NCI-H2081 (cell line): Measurements from ENCODE around the gene ZBTB16.

Source experiments
- DNase-seq, 2 experiments: peaks; one replicate each; lab custom pipeline; 2025; lab: John Stamatoyannopoulos, UW

ZBTB16 gene

DNA sequence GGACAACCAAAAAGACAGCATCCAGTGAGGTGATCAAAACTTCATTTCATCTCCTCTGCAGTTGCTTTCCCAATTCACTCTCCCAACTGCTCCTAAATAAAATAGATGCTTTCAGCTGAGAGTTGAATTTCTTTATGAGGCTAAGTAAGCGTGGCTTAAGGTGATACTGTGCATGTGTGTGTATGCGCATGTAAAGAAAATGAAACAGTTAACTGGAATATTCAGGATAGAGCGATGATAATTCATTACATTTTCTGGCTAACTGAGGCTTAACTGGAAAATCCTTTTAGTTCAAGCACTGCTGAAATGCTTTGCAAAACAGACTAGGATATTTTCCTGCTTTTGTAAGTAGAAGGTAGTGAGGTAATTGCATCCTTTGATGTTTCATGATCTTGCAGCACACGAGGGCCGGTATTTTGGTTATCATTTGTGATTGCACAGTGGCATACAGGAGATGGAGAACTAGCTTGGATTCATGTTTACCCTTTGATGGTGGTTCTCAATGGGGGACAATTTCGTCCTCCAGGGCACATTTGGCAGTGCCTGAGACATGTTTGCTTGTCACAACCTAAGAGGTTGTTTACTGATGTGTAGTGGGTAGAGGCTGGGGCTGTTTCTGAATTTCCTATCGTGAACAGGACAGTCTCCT, 71.2 kb downstream of the ZBTB16 start:
- DNase-seq: no peak

DNA sequence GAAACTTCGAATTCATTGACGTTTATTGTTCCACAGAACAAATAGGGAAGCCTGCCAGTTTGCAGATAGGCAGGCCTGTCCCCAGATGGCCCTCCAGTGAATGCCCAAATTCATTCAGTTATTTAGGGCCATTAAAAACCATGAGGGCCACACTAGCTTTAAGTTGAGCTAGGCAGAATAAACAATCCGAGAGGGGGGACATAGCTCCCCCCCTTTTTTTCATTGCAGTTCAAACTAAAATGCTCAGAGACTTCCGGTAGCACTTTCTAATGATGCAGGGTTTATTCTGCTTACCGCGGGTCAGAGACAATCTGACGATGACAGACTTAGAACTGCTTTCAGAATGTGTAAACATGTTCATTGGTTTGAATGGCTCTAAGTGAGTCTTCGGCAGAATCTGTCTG, 72.0 kb downstream of the ZBTB16 start:
- DNase-seq: peak in 1 of 2 experiments; percentile 49

DNA sequence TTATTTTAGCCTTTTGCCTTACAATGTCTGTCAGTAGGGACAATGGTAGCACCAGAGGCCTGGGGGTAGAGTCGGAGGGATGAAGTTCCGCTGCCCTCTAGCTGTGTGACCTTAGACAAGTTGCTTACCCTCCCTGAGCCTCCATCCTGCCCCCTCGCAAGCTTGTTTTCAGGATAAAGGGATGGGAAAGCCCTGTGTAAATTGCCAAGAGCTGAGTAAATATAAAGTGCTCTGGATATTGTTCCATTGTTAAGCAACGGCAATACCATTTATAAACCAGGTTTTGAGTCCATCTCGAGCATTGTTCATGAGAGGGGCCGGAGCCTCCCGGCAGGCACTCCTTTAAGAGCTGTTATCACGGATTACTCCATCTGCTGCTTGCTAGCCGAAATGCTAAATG, 72.9 kb downstream of the ZBTB16 start:
- no peak for DNase-seq

DNA sequence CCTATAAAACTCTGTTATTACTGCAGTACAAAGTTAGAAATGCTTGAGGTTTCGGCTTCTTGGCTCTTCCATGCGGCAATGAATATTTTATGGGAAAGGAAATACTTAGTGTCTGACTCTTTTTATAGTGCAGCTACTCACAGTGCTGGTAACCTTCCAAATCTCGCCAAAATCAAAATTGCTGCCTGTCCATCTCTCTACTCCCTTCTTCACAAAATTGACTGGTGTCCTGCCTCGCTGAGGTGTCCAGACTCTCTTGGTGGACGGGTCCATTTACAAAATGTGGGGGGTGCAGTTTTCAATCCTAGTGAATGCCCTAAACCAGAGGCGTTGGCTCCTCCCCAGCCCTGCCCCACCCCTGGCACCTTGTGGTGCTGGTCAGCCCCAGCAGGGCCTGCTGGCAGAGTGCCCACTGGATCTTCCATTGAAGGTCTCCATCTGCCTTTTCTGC, 73.5 kb downstream of the ZBTB16 start:
- no peak for DNase-seq

DNA sequence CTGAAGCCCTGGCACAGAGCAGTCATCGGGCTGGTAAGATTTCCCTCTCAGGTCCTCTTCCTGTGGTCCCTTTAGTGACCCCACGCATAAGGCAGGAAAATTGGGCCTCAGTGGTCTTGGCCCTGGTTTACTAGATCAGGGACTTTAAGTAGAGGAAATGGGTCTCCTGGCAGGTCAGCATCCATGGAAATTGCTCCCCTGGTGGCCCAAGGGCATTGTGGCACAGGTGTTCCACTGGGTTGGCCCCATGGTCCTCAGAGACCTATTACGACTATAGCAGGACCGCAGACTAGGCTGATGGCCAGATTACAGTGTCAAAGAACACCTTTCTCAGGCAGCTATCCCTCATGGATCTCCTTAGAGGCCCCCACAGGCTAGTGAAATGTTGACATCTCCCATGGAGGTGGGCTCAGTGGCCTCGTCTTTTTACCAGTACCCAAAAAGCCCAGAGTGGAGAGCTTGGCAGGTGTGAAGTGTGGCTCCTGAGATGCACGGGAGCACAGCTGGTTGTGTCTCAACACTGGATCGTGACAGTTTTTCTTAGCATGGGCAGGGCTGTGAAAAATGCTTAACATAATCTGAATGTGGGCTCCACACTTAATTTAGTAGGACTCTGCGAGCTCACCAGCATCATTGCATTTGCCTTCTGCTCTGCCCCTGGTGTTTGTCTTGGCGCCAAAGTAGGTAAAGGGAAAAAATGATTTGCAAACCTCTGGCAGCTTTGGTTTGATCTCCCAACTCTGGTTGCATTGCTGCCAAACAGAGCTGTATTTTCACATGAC, 74.2 kb downstream of the ZBTB16 start:
- no peak for DNase-seq

DNA sequence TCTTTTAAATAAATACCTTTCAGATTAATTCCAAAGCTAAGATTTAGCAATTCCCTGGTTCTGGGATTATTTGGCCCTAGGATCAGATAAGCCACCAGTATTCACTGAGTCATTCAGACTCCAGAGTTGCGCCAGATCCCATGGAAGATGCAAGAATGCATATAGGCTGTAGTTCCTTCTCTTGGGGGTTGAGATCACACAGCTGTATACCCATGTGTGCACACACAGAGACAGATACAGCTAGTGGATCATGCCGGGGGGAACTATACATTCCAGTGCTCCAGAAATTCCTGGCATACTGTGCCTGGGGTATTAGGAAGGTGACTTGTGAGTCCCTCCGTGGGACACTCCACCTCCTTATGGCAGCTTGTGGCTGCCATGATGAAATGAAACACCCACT, 75.4 kb downstream of the ZBTB16 start:
- no peak for DNase-seq

DNA sequence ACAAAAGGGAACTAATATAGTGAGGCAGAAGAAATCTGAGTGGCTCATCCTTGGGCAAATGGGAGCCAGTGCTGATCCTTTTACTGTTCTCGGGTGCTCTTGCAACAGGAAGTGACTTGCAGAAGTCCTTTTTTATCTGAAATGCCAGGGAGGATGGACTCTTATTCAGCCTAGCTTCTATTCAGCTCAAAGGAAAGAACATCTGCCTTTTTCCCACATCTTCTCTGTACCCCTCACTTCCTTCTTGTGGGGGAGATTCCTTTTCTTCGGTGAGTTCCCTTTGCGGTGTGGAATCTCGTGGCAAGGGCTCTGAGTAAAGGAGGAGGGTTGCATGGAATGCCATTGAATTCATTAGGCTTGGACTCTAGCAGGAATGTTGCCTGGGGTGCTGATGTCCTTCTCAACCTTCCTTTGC, 76.2 kb downstream of the ZBTB16 start:
- no peak for DNase-seq

DNA sequence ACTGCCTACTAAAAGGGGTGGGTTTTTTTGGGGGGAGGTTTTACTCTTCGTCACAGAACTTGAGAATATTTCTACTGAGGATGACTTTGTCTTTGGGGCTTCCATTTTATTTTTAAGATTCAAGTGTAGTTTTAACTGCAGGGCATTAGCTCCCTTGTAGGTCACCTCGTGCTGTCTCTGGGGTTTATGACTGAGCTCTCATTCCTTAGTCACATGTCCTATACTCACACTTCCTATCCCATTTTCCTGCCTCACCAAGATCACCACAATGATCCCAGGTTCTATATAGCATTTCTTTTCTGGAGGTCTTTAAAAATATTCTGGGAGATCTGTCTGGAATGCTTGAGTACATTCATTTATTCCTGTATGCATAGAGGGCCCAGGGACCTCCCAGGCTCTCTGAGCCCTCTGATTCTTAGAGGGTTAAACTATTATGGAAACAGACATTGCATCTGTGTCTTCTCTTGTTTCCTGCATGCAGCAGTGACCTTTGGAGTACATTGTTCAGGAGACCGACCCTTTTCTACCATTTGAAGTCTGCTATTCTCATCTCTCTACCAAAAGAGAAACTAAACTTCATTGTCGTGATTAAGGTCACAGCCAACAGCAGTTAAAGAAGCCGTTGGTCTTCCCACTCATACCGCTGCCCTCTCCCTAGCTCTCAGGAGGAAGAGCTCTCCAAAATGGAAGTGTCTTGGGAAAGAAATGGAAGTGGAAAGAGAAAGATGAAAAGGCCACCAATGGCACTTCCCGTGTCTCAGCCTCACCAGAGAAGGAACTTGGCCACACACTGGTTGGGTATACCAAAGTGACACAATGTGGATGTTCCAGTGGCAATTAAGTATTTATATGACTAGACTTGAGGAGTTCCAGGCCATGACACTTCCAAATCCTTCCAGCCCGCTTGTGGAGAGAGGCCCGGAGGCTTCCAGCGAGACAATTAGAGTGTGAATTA, 77.5 kb downstream of the ZBTB16 start:
- no peak for DNase-seq

DNA sequence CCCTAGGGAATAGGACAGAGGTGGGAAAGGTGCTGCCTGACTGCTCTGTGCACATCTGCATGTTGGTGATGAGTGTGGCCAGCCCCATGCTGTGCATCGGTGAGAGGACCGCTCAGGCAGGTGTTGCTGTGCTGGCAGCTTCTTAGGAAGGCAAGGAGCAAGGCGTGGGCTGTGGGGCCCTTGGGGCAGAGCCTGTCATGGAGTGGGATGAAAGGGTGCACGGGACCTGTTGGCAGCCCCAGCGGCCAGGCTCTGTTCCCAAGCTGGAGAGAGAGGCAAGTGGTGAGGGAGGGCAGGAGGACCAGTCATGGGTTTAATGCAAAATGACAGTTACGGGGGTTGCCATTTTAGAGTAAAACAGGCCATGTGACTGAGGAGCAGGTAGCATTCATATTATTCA, 78.3 kb downstream of the ZBTB16 start:
- no peak for DNase-seq

DNA sequence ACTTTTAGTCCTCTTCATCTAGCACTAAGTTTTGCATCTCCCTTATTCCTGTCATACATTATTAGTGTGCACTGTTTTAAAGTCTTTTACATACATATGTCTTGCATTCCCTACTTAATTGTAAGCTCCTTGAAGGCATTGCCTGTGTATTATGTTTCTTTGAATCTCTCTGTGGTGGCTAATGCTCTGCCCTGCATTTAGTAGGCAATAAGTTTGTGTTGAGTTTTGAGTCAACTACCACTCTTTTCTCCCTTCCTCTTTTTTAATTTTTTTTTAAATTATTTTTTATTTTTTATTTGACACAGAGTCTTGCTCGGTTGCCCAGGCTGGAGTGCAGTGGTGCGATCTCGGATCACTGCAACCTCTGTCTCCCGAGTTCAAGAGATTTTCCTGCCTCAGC, 78.9 kb downstream of the ZBTB16 start:
- DNase-seq: no peak

DNA sequence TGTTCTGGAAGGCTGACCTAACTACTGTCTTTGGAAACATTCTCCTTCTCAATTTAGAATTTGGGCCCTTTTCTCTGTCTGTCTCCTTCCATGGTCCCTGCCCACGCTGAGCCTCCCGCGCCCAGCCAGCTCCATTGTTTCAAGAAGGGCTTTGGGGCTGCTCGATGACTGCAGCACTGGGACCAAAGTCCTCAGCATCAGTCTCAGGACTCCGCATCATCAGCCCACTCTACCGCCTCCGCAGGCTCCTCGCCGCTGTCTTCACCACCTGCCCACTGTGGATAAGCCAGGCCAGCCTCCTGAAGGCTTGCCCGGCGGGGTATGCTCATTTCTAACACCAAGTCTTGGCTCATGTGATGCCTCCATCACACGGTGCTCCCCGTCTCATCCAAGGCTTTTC, 81.3 kb downstream of the ZBTB16 start:
- DNase-seq: no peak

DNA sequence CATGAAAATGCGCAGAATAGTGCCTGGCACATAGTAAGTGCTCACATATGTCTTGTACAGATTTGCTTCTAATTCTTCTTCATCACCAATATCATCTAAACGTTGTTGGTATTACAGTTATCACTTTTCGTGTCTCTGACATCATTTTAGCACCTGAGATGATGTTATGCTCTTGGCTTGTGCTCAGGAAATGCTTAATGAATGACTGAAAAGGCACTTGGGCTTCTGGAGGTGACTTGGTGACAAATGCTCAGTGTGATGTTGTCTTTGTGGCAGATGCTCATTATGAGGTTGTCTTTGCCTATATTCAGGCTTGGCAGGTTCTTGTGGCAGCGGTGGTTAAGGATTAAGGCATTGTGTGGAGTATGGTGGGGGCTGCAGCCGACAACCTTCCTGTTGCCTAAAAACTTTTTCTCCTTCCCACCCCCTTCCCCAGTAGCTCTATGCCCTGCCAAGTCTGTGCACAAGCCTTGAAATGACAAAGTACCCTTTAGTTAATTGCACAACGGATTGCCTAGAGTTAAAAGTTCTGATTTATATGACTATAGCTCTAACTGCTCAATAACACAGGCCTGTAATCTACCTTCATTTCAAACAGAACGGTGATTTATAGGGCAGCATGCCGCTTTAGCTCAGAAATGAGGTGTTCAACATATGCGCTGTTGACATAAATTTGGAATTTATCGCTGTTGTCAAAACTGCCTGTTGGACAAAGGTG, 82.5 kb downstream of the ZBTB16 start:
- peak in 1 of 2 experiments; percentile 21 for DNase-seq

DNA sequence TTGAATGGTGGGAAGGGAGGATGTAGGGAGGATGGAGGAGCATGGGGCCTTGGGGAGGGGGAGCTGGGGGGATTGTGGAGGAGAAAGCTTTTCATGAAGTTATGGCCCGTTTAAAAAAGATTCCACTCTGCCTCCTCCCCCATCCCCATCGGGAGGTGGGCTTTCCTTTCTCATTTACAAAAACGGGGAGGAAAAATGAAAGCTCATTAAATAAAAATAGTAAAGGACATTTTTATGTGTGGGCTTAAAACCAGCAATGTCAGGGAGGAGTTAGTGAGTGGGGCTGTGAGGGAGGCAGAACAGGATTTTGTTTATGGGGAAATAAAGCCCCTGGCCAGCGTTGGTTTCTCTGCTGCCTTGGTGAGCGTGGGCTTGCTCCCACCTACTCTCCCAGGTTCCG, 83.2 kb downstream of the ZBTB16 start:
- DNase-seq: no peak

DNA sequence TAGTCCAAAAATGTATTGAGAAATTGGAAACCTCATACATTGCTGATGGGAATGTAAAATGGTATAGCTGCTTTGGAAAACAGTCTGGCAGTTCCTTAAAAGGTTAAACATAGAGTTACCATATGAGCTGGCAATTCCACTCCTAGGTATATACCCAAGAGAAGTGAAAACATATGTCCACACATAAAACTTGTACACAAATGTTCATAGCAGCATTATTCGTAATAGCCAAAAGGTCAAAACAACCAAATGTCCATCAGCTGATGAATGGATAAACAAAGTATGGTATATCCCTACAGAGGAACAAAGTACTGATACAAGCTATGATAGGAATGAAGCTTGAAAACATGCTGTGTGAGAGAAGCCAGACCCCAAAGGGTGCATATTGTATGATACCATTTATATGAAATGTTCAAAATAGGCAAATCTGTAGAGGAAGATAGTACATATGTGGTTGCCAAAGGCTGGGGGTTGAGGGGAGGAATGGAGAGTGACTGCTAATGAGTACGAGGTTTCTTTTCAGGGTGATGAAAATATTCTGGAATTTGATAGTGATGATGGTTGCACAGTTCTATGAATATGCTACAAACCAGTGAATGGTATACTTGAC, 85.8 kb downstream of the ZBTB16 start:
- no peak for DNase-seq

DNA sequence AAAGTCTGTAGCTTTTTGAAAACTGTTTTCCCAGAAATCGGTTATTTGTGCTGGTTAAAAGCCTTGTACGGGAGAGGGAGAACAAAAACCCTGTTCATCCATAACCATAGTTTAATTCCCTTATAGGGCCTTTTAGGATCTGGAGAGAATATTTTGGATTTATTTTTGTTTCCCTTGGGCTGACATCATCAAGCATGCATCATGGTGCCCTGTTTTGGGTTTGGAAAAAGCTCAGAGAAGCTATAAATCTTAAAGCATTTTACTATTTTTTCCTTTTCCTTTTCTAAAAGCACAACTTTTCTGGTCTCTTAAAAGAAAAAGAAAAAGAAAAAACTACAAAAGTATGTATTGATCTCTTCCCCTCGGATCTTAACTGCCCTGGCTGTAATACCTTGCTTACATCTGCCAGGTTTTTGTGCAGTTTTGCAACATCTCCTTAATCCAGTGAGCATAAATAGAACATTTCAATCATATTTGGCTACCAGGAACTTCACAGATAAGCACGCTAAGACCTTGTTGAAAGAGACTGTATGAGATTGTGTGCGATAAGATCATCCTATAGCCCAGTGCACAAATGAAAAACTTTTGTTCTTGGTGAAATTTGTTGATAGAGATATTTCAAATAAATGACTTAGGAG, 88.0 kb downstream of the ZBTB16 start:
- no peak for DNase-seq

DNA sequence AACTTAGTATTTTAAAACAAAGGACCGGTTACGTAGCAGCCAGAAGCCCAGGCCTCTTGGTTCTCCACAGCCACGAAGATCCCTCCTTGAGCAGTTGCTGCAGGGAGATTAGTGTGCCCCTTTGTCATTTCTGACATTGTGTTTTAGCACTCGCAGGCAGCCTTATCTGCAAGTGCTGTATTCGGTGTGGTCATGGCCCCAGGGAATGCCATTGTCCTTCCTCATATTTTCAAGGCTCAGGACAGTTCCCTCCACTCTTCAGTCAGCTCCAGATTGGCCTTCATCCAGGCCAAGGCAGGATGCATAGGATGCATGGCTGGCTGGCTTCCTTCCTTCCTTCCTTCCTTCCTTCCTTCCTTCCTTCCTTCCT, 88.5 kb downstream of the ZBTB16 start:
- no peak for DNase-seq

DNA sequence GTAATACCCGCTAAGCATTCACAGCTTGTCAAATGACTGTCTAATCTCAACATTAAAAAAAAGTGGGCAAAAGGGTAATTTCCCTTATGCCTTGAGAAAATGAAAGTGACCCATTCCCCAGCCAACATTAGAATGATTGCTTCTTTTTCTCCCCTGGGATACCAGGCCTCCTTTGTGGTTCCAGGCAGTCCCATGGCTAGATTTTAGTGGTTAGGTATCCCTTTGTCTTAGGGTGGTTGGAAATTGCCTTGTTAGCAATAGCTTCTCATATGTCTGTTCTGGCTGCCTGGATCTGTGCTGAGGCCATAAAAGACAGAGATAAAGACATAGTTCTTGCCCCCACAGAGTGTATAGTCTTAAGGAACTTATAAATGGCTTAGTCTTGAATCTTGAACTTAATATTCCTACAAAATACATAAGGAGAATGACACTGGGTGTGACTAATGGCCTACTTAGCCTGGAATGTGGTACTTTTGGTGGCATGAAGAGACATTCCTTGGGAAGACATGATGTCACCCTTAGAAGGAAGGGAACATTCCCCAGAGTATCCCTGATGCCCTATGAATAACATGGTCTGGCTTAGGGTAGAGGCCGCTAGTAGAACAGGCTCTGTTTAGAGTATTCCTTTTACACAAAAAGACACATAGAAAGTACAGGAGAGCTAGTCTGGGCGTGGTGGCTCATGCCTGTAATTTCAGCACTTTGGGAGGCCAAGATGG, 90.3 kb downstream of the ZBTB16 start:
- DNase-seq: no peak

DNA sequence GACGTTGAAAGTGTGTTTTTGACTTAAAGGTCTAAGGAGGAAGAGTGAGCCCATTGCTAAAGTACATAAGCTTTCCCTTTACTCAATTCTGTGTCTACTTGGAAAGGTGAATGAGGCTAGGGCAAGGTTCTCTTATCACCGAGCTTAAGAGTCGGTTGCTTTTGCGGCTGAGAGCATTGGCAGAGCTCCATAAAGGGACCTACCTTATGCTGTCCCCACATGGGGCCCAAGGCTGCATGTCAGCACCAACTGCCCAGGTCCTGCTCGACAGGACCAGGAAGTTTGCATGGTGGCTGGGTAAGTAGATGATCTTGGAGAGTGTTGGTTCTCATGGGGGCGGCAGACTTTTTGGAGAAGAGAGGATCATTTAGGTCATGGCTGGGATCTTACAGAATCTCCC, 91.2 kb downstream of the ZBTB16 start:
- DNase-seq: no peak

DNA sequence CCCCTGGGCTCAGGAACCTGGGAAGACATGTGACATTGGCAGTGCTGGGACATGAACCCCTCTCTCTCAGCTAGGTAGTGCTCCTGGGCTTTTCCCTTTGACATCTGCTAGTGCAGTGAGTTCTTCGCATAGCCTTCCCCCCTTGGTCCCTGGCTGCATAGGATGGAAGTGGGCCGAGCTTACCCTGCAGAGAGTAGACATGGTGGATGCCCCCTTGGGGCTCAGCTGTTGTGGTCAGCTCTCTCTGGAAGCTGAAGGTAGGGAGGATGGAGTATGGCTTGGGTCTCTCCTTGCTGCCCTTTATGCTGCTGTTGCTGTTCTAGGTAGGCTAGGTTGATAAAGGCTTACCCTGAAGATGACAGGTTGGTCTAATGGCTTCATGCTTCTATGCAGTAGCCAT, 92.1 kb downstream of the ZBTB16 start:
- no peak for DNase-seq

DNA sequence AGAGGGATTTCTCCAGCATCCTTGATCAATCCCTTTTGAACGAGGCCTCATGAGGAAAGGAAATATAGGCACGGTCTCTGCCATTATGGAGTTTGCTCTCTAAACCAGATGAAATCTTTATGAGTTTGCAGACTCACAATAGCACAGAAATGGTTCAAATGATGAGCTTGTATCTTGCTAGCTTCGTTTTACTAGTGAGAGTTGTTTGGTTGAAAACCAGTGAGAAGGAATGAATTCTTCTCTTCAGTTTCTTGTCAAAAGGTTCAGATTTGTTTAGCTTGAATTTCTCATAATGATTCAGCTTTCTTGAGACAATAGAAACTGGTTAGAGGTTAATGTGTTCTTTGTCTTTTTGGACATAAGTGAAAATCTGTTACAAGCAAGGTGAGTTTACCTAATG, 92.7 kb downstream of the ZBTB16 start:
- DNase-seq: no peak
